Measurements from ENCODE around the gene CNTNAP2. TPM values are rescaled to one million over a fixed set of nuclear protein-coding genes. Genes with fewer than 3 reads are reported as not detected.

The CNTNAP2 gene
- total and polyA plus RNA-seq, 9 of the 15 experiments (the other 6 are each of a cell fraction or from before 2014, with no cell fraction given) = 0.04 to 0.62 (median 0.09) TPM; not detected in 4

- TF ChIP-seq, protein P1, sequence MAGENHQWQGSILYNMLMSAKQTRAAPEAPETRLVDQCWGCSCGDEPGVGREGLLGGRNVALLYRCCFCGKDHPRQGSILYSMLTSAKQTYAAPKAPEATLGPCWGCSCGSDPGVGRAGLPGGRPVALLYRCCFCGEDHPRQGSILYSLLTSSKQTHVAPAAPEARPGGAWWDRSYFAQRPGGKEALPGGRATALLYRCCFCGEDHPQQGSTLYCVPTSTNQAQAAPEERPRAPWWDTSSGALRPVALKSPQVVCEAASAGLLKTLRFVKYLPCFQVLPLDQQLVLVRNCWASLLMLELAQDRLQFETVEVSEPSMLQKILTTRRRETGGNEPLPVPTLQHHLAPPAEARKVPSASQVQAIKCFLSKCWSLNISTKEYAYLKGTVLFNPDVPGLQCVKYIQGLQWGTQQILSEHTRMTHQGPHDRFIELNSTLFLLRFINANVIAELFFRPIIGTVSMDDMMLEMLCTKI (IDR thresholded peaks at IDR 0.05; ENCODE audit: partially characterized antibody) = no peak
- no peak for TF ChIP-seq ZNF316 (IDR thresholded peaks at IDR 0.05)
- no peak for TF ChIP-seq FOSL1 (tag; conservative IDR thresholded peaks at IDR 0.05)
- TF ChIP-seq HDAC2 (IDR thresholded peaks at IDR 0.05) = no peak
- TF ChIP-seq KAT8 (IDR thresholded peaks at IDR 0.05; ENCODE audit: low read depth) = no peak
- no peak for TF ChIP-seq FOXJ2 (tag; IDR thresholded peaks at IDR 0.05)
These were observed 1183.7 kb downstream of the CNTNAP2 start (continued) for GRCh38 chr7:147300293-147300692.

- 0% methylated on average over 2 of the region's 2 CpGs for WGBS (ENCODE audit: insufficient coverage, low coverage, missing lambda C conversion rate)
- FAIRE-seq (no peak), DNase-seq (ENCODE audit: extremely low read depth in 1 of 4, low spot score in 3 of 4) (no peak), ATAC-seq (no peak)
- ChIA-PET POLR2A (no interaction called here), CTCF (ENCODE audit: low intra/inter-chr PET ratio) (no interaction called here)
- Histone ChIP-seq H3K9me1 (ENCODE audit: control insufficient read depth, insufficient read depth, low read length) (no peaks in the 10 kb centered on the region), H2AFZ (ENCODE audit: low read depth, low read length) (no peak overlapping the region), H3K4me3 (no peak overlapping the region), H3K79me2 (ENCODE audit: control insufficient read depth, insufficient read depth, low read length) (no peaks in the 10 kb centered on the region), H4K20me1 (replicated peaks; ENCODE audit: control insufficient read depth, insufficient read depth, low read length) (no peaks in the 10 kb centered on the region), H3K4me1 (replicated peaks in 1 of 2; ENCODE audit: control insufficient read depth in 2 of 2, insufficient read depth in 2 of 2, low read length in 2 of 2) (no peaks in the 10 kb centered on the region), H3K9ac (ENCODE audit: insufficient read depth in 1 of 2, low read depth in 2 of 2, low read length in 2 of 2) (no peak overlapping the region), H3K27me3 (ENCODE audit: control insufficient read depth in 2 of 2, insufficient read depth in 2 of 2, low read length in 2 of 2) (no peaks in the 10 kb centered on the region), H3K4me2 (ENCODE audit: insufficient read depth, low read length) (no peak overlapping the region), H3K36me3 (ENCODE audit: control insufficient read depth, insufficient read depth, low read length) (no peaks in the 10 kb centered on the region), H3K27ac (ENCODE audit: extremely low read depth, low read depth, low read length) (no peak overlapping the region), H3K9me3 (replicated peaks; ENCODE audit: control insufficient read depth, insufficient read depth, low read depth, low read length) (no peaks in the 10 kb centered on the region)
- no peak for TF ChIP-seq ZKSCAN3 (CRISPR knock-in tag; IDR thresholded peaks at IDR 0.05)
- TF ChIP-seq PRMT5 (CRISPR knock-in tag; IDR thresholded peaks at IDR 0.05) = no peak
- no peak for TF ChIP-seq PHTF2 (CRISPR knock-in tag; IDR thresholded peaks at IDR 0.05)
- no peak for TF ChIP-seq CREBBP (IDR thresholded peaks at IDR 0.05; ENCODE audit: low read depth, low read length)
- TF ChIP-seq KDM4B (IDR thresholded peaks at IDR 0.05; ENCODE audit: borderline replicate concordance in 2 of 2, low read depth in 1 of 2) = no peak
- no peak for TF ChIP-seq ZNF175 (CRISPR knock-in tag; IDR thresholded peaks at IDR 0.05; ENCODE audit: low read depth)
- no peak for TF ChIP-seq TCF7L2 (IDR thresholded peaks at IDR 0.05; ENCODE audit: low read depth, low read length)
- no peak for TF ChIP-seq CTBP1 (IDR thresholded peaks at IDR 0.05; ENCODE audit: borderline replicate concordance)
- TF ChIP-seq SUPT5H (IDR thresholded peaks at IDR 0.05) = no peak
- no peak for TF ChIP-seq STAG1 (CRISPR knock-in tag; IDR thresholded peaks at IDR 0.05; ENCODE audit: borderline replicate concordance)
- BruUV-seq (replicated peaks) = no TSS peak
- intact Hi-C loops (cut with micrococcal nuclease) = no loop called here
- in situ Hi-C loops (cut with MboI) = no loop called here
These were observed 1187.8 kb downstream of the CNTNAP2 start for GRCh38 chr7:147304376-147304775.
